ENCODE measurements around the gene HIVEP3. TPM values are rescaled to one million over a fixed set of nuclear protein-coding genes. Genes with fewer than 3 reads are reported as not detected.

Gene HIVEP3
- total RNA-seq, 2 donors from 2014 or later = 0.13 to 0.99 TPM

- no peak overlapping the region for H3K4me3 ChIP-seq (ENCODE audit: low read length)
- H3K4me3 Mint-ChIP-seq = no peak overlapping the region
- no peaks in the 10 kb centered on the region for H3K4me1 Mint-ChIP-seq
- TF ChIP-seq CTCF (conservative IDR thresholded peaks at IDR 0.05) = no peak
- peaks cover 5% of the 10 kb centered on the region for H3K9me3 Mint-ChIP-seq
- no peaks in the 10 kb centered on the region for H3K36me3 Mint-ChIP-seq (ENCODE audit: low read depth)
- no peaks in the 10 kb centered on the region for H3K36me3 ChIP-seq (ENCODE audit: control insufficient read depth, insufficient read depth, low read length)
- H3K4me1 ChIP-seq (ENCODE audit: control insufficient read depth, insufficient read depth, low read length) = no peaks in the 10 kb centered on the region
- H3K9ac ChIP-seq (ENCODE audit: extremely low read depth, low read length, poor library complexity, severe bottlenecking) = no peak overlapping the region
- H3K27ac ChIP-seq (ENCODE audit: low read depth, low read length) = no peak overlapping the region
- peaks cover 33% of the 10 kb centered on the region for H3K27me3 Mint-ChIP-seq (ENCODE audit: insufficient read depth)
- WGBS, 2 experiments (ENCODE audit: insufficient coverage in 1 of 2, insufficient read length in 1 of 2) = 81 to 87% methylated on average over 8 of the region's 8 CpGs
- H3K27me3 ChIP-seq (ENCODE audit: control insufficient read depth, insufficient read depth, low read length, poor library complexity, severe bottlenecking) = no peaks in the 10 kb centered on the region
- DNase-seq = no peak
- no peaks in the 10 kb centered on the region for H3K9me3 ChIP-seq (ENCODE audit: control insufficient read depth, low read length)
- no peak overlapping the region for H3K27ac Mint-ChIP-seq
These were observed 386.3 kb downstream of the HIVEP3 start for GRCh38 chr1:41532206-41532975.

GRCh38 chr1:41530411-41530810, 388.3 kb downstream of the HIVEP3 start:
- Histone ChIP-seq H3K4me3 (ENCODE audit: low read length) (no peak overlapping the region), H3K9me3 (ENCODE audit: control insufficient read depth, low read length) (no peaks in the 10 kb centered on the region), H3K27ac (ENCODE audit: low read depth, low read length) (no peak overlapping the region), H3K36me3 (ENCODE audit: control insufficient read depth, insufficient read depth, low read length) (no peaks in the 10 kb centered on the region), H3K4me1 (ENCODE audit: control insufficient read depth, insufficient read depth, low read length) (no peaks in the 10 kb centered on the region), H3K27me3 (ENCODE audit: control insufficient read depth, insufficient read depth, low read length, poor library complexity, severe bottlenecking) (no peaks in the 10 kb centered on the region), H3K9ac (ENCODE audit: extremely low read depth, low read length, poor library complexity, severe bottlenecking) (no peak overlapping the region)
- 91 to 93% methylated on average over 3 to 5 of the region's 5 CpGs for WGBS, 2 experiments (ENCODE audit: insufficient coverage in 1 of 2, insufficient read length in 1 of 2)
- H3K4me1 Mint-ChIP-seq = no peaks in the 10 kb centered on the region
- no peak overlapping the region for H3K27ac Mint-ChIP-seq
- H3K4me3 Mint-ChIP-seq = no peak overlapping the region
- H3K9me3 Mint-ChIP-seq = peaks cover 5% of the 10 kb centered on the region
- no peak for DNase-seq
- H3K36me3 Mint-ChIP-seq (ENCODE audit: low read depth) = no peaks in the 10 kb centered on the region
- peaks cover 33% of the 10 kb centered on the region for H3K27me3 Mint-ChIP-seq (ENCODE audit: insufficient read depth)
- no peak for TF ChIP-seq CTCF (conservative IDR thresholded peaks at IDR 0.05)

GRCh38 chr1:41529621-41530395, 388.9 kb downstream of the HIVEP3 start:
- Histone ChIP-seq H3K9ac (ENCODE audit: extremely low read depth, low read length, poor library complexity, severe bottlenecking) (no peak overlapping the region), H3K36me3 (ENCODE audit: control insufficient read depth, insufficient read depth, low read length) (no peaks in the 10 kb centered on the region), H3K27ac (ENCODE audit: low read depth, low read length) (no peak overlapping the region), H3K4me3 (ENCODE audit: low read length) (no peak overlapping the region), H3K4me1 (ENCODE audit: control insufficient read depth, insufficient read depth, low read length) (no peaks in the 10 kb centered on the region), H3K27me3 (ENCODE audit: control insufficient read depth, insufficient read depth, low read length, poor library complexity, severe bottlenecking) (no peaks in the 10 kb centered on the region), H3K9me3 (ENCODE audit: control insufficient read depth, low read length) (no peaks in the 10 kb centered on the region)
- no peaks in the 10 kb centered on the region for H3K4me1 Mint-ChIP-seq
- no peak for DNase-seq
- no peak overlapping the region for H3K4me3 Mint-ChIP-seq
- no peaks in the 10 kb centered on the region for H3K36me3 Mint-ChIP-seq (ENCODE audit: low read depth)
- no peak overlapping the region for H3K27ac Mint-ChIP-seq
- peaks cover 5% of the 10 kb centered on the region for H3K9me3 Mint-ChIP-seq
- peak; percentile 42 for TF ChIP-seq CTCF (conservative IDR thresholded peaks at IDR 0.05)
- peaks cover 33% of the 10 kb centered on the region for H3K27me3 Mint-ChIP-seq (ENCODE audit: insufficient read depth)
- 90 to 94% methylated on average over 18 to 23 of the region's 23 CpGs for WGBS, 2 experiments (ENCODE audit: insufficient coverage in 1 of 2, insufficient read length in 1 of 2)
